NT2/D1 (cell line): Measurements from ENCODE around the gene REPS1.
"Not testable (repeated sequence)": the region's sequence is repeated elsewhere in the genome, so short reads cannot be mapped to it uniquely, and the experiment has no call there.

ENCODE experiments used
- SUZ12 ChIP-seq: IDR thresholded peaks from 2 replicates; pipeline ENCODE4 v1.6.1; 2011; ENCODE audit not compliant: insufficient read length, insufficient read depth; ENCODE audit errors: extremely low read depth
- YY1 ChIP-seq: IDR thresholded peaks from 2 replicates; pipeline ENCODE4 v1.6.1; 2011; ENCODE audit not compliant: insufficient read length, insufficient read depth
- ZNF274 ChIP-seq: IDR thresholded peaks from 2 replicates; pipeline ENCODE4 v1.6.1; 2011; ENCODE audit warnings: mild to moderate bottlenecking, low read depth, low read length

- not testable (repeated sequence) for TF ChIP-seq YY1, ZNF274, SUZ12
These were observed 4.9 kb upstream of the REPS1 start for GRCh38 chr6:138992965-138993364.
